K562 (cell line): ENCODE measurements around the gene LST1. TPM values are rescaled to one million over a fixed set of nuclear protein-coding genes. Genes with fewer than 3 reads are reported as not detected.

Experiments
- CBX3 ChIP-seq, 2 experiments: IDR thresholded peaks; 1 replicate in 1 of 2; 2 replicates in 1 of 2; pipeline ENCODE4 v1.6.1; 2012; ENCODE audit warnings: inconsistent platforms in 2 of 2, low read length in 2 of 2, borderline replicate concordance in 1 of 2, control low read depth in 1 of 2
- DPF2 ChIP-seq: fragments of 450-650 bp; IDR thresholded peaks from 2 replicates; pipeline ENCODE4 v1.6.1; 2016
- EHMT2 ChIP-seq: fragments of 450-650 bp; IDR thresholded peaks from 2 replicates; pipeline ENCODE4 v1.6.1; 2018; ENCODE audit warnings: antibody characterized with exemption
- FOXM1 ChIP-seq, 2 experiments: fragments of 450-650 bp in 1 of 2; sonication (generic) in 1 of 2; formaldehyde crosslinking in 1 of 2; IDR thresholded peaks; 2 replicates each; pipeline versions ENCODE4 v1.6.1 to v1.9.0; 2017 to 2022; ENCODE audit warnings: low read depth in 2 of 2, mild to moderate bottlenecking in 2 of 2, missing genetic modification reagents in 1 of 2, moderate library complexity in 1 of 2
- HLTF ChIP-seq: fragments of 450-650 bp; IDR thresholded peaks from 2 replicates; pipeline ENCODE4 v1.6.1; 2016
- HMG20A ChIP-seq: fragments of 450-650 bp; formaldehyde crosslinking; conservative IDR thresholded peaks from 2 replicates; pipeline ENCODE4 v1.4.0; 2020; ENCODE audit warnings: mild to moderate bottlenecking, mixed read lengths
- HNRNPH1 ChIP-seq: fragments of 200-400 bp; formaldehyde crosslinking; optimal IDR thresholded peaks from 2 replicates; pipeline ENCODE3; 2017; ENCODE audit warnings: low read depth, mild to moderate bottlenecking, low read length, moderate library complexity
- JUNB ChIP-seq: fragments of 450-650 bp; formaldehyde crosslinking; conservative IDR thresholded peaks from 2 replicates; pipeline ENCODE4 v1.4.0; 2020; ENCODE audit warnings: mild to moderate bottlenecking
- MCM2 ChIP-seq: fragments of 450-650 bp; IDR thresholded peaks from 2 replicates; pipeline ENCODE4 v1.6.1; 2017; ENCODE audit warnings: low read depth, mild to moderate bottlenecking
- MXI1 ChIP-seq: IDR thresholded peaks from 2 replicates; pipeline ENCODE4 v1.6.1; 2011; ENCODE audit warnings: low read depth, mild to moderate bottlenecking, improper control_type of control experiment, low read length
- NELFE ChIP-seq: IDR thresholded peaks from 2 replicates; pipeline ENCODE4 v1.6.1; 2011; ENCODE audit warnings: mild to moderate bottlenecking; ENCODE audit not compliant: insufficient read depth, insufficient read length
- RFX1 ChIP-seq: fragments of 450-650 bp; IDR thresholded peaks from 2 replicates; pipeline ENCODE4 v1.6.1; 2016; ENCODE audit warnings: mild to moderate bottlenecking, moderate library complexity
- SIN3B ChIP-seq: fragments of 450-650 bp; IDR thresholded peaks from 2 replicates; pipeline ENCODE4 v1.6.1; 2017; ENCODE audit warnings: low read depth, mild to moderate bottlenecking, moderate library complexity
- SRF ChIP-seq, 2 experiments: fragments of 250-450, 450-650 bp in 1 of 2; sonication (Bioruptor Pico) in 1 of 2; sonication (generic) in 1 of 2; formaldehyde crosslinking; IDR thresholded peaks; 2 replicates each; pipeline versions ENCODE4 v1.5.0 to v1.5.1; 2020 to 2022; ENCODE audit warnings: mild to moderate bottlenecking in 1 of 2, missing genetic modification reagents in 1 of 2
- ZNF274 ChIP-seq: IDR thresholded peaks from 2 replicates; pipeline ENCODE4 v1.6.1; 2011; ENCODE audit warnings: low read depth, mild to moderate bottlenecking, low read length, moderate library complexity, borderline replicate concordance
- polyA plus RNA-seq, 8 experiments: library from polyadenylated mRNA; depleted of rRNA in 4 of 8; stranded (reverse) in 5 of 8; unstranded in 3 of 8; fragments of >200 nt; fragmentation: Nextera tagmentation in 2 of 8; fragmentation: Illumina TruSeq in 1 of 8; extraction: Ambion mirVana in 2 of 8; extraction: Trizol in 1 of 8; gene quantifications; 2 replicates each; pipeline versions ENCODE4 v1.2.1 to v1.2.3, GENCODE V29; 2011 to 2014; ENCODE audit warnings: inconsistent platforms in 1 of 8, missing spikeins in 1 of 8
- total RNA-seq, 7 experiments: library from RNA; depleted of rRNA in 6 of 7; stranded (reverse); fragments of >200 nt in 6 of 7; fragmentation: Illumina TruSeq in 2 of 7; extraction: Trizol in 2 of 7; gene quantifications; 2 replicates each; pipeline versions ENCODE4 v1.2.1 to v1.2.3, GENCODE V29; 2011 to 2021; ENCODE audit warnings: low replicate concordance in 1 of 7
- TF ChIP-seq, protein P1 (sequence below): sonication (generic); formaldehyde crosslinking; IDR thresholded peaks from 2 replicates; pipeline ENCODE4 v1.8.1; 2023; ENCODE audit warnings: mild to moderate bottlenecking, missing genetic modification reagents
- TF ChIP-seq, protein P2 (sequence below): fragments of 250-450 bp; sonication (Bioruptor Pico); IDR thresholded peaks from 2 replicates; pipeline ENCODE4 v1.4.0; 2020; ENCODE audit warnings: mild to moderate bottlenecking, moderate library complexity, borderline replicate concordance
- TF ChIP-seq, protein P3 (sequence below): sonication (generic); formaldehyde crosslinking; IDR thresholded peaks from 2 replicates; pipeline ENCODE4 v1.8.0; 2023; ENCODE audit warnings: mild to moderate bottlenecking, missing genetic modification reagents

Gene LST1
- total and polyA plus RNA-seq, 9 of the 15 experiments (the other 6 are each of a cell fraction or from before 2014, with no cell fraction given) = 0.82 to 7.8 (median 1.7) TPM

DNA sequence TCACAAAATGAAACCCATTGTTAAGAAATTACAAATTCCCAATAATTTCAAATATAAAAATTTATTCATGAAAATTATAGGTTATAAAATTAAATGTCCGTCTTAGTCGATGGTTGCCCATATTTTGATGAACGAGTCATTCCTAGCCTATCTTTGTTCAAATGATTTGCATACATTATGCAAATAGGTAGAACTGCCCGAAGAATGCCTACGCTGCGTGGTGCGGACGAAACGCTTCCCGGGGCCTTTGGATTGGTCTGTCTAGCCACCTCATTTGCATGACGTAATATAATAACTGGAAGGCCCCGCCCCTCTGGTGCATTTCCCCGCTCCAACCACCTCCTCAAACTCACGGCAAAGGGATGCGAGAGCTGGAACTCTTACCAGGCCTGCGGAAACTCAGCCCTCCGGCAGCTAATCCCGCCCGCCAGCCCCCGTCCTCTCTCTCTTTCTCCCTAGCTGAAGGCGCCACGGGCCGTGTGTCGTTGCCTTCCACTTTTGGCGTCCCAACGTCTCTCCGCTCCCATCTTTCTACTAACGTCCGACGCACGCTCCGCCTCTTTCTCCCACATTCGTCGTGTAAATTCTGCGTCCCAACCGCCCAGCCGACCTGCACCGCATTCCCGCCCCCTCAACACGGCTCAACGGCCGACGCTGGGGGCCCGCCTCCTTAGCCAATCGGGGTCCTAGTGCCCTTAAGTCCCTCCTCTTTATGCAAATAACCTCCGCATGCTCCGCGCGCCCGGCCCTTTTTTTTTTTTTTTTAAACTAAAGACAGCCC lies 33.9 kb downstream of the LST1 start (continued):
- TF ChIP-seq, protein P1, sequence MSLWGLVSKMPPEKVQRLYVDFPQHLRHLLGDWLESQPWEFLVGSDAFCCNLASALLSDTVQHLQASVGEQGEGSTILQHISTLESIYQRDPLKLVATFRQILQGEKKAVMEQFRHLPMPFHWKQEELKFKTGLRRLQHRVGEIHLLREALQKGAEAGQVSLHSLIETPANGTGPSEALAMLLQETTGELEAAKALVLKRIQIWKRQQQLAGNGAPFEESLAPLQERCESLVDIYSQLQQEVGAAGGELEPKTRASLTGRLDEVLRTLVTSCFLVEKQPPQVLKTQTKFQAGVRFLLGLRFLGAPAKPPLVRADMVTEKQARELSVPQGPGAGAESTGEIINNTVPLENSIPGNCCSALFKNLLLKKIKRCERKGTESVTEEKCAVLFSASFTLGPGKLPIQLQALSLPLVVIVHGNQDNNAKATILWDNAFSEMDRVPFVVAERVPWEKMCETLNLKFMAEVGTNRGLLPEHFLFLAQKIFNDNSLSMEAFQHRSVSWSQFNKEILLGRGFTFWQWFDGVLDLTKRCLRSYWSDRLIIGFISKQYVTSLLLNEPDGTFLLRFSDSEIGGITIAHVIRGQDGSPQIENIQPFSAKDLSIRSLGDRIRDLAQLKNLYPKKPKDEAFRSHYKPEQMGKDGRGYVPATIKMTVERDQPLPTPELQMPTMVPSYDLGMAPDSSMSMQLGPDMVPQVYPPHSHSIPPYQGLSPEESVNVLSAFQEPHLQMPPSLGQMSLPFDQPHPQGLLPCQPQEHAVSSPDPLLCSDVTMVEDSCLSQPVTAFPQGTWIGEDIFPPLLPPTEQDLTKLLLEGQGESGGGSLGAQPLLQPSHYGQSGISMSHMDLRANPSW (CRISPR knock-in tag) = peak; percentile 75; the same call in 1 of the 2 replicates
- TF ChIP-seq SRF (CRISPR knock-in tag; IDR thresholded peaks at IDR 0.05) (0 out of 4 replicates have a peak, but pooled peaks have one; percentile 35 to 58), FOXM1 (IDR thresholded peaks at IDR 0.05; ENCODE audit: low read depth) (peak; percentile 92), FOXM1 (CRISPR knock-in tag; IDR thresholded peaks at IDR 0.05; ENCODE audit: low read depth) (peak; percentile 33; the same call in 1 of the 2 replicates), NELFE (no peak), HNRNPH1 (no peak), RFX1 (no peak), MCM2 (no peak), EHMT2 (no peak), CBX3 (IDR thresholded peaks at IDR 0.05; ENCODE audit: borderline replicate concordance in 1 of 2, low read length in 2 of 2) (peak in 1 of 2 experiments; percentile 58; a peak in 1 of 3 replicates), HLTF (peak; percentile 90; the same call in 1 of the 2 replicates), SIN3B (peak; percentile 90), ZNF274 (no peak), MXI1 (peak; percentile 20; the same call in 1 of the 2 replicates), DPF2 (peak; percentile 65), HMG20A (CRISPR knock-in tag) (0 out of 2 replicates have a peak, but pooled peaks have one; percentile 8), JUNB (CRISPR knock-in tag) (peak; percentile 92)
- TF ChIP-seq, protein P2, sequence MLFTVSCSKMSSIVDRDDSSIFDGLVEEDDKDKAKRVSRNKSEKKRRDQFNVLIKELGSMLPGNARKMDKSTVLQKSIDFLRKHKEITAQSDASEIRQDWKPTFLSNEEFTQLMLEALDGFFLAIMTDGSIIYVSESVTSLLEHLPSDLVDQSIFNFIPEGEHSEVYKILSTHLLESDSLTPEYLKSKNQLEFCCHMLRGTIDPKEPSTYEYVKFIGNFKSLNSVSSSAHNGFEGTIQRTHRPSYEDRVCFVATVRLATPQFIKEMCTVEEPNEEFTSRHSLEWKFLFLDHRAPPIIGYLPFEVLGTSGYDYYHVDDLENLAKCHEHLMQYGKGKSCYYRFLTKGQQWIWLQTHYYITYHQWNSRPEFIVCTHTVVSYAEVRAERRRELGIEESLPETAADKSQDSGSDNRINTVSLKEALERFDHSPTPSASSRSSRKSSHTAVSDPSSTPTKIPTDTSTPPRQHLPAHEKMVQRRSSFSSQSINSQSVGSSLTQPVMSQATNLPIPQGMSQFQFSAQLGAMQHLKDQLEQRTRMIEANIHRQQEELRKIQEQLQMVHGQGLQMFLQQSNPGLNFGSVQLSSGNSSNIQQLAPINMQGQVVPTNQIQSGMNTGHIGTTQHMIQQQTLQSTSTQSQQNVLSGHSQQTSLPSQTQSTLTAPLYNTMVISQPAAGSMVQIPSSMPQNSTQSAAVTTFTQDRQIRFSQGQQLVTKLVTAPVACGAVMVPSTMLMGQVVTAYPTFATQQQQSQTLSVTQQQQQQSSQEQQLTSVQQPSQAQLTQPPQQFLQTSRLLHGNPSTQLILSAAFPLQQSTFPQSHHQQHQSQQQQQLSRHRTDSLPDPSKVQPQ (CRISPR knock-in tag) = 0 out of 2 replicates have a peak, but pooled peaks have one; percentile 43
- TF ChIP-seq, protein P3, sequence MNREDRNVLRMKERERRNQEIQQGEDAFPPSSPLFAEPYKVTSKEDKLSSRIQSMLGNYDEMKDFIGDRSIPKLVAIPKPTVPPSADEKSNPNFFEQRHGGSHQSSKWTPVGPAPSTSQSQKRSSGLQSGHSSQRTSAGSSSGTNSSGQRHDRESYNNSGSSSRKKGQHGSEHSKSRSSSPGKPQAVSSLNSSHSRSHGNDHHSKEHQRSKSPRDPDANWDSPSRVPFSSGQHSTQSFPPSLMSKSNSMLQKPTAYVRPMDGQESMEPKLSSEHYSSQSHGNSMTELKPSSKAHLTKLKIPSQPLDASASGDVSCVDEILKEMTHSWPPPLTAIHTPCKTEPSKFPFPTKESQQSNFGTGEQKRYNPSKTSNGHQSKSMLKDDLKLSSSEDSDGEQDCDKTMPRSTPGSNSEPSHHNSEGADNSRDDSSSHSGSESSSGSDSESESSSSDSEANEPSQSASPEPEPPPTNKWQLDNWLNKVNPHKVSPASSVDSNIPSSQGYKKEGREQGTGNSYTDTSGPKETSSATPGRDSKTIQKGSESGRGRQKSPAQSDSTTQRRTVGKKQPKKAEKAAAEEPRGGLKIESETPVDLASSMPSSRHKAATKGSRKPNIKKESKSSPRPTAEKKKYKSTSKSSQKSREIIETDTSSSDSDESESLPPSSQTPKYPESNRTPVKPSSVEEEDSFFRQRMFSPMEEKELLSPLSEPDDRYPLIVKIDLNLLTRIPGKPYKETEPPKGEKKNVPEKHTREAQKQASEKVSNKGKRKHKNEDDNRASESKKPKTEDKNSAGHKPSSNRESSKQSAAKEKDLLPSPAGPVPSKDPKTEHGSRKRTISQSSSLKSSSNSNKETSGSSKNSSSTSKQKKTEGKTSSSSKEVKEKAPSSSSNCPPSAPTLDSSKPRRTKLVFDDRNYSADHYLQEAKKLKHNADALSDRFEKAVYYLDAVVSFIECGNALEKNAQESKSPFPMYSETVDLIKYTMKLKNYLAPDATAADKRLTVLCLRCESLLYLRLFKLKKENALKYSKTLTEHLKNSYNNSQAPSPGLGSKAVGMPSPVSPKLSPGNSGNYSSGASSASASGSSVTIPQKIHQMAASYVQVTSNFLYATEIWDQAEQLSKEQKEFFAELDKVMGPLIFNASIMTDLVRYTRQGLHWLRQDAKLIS (CRISPR knock-in tag) = no peak
